NB4 (cell line): ENCODE data around the gene RGS12.

ENCODE experiments used
- CTCF ChIP-seq: IDR thresholded peaks from one replicate; pipeline ENCODE4 v1.5.1; 2012; ENCODE audit warnings: low read depth, low read length
- MAX ChIP-seq: IDR thresholded peaks from 2 replicates; pipeline ENCODE4 v1.6.1; 2011; ENCODE audit warnings: low read depth, low read length
- POLR2A ChIP-seq: IDR thresholded peaks from 2 replicates; pipeline ENCODE4 v1.6.1; 2011; ENCODE audit warnings: mild to moderate bottlenecking; ENCODE audit not compliant: insufficient read length; ENCODE audit errors: extremely low read depth

GRCh38 chr4:3290889-3291321 lies 1.9 kb upstream of the RGS12 start:
- TF ChIP-seq CTCF (no peak), MAX (no peak), POLR2A (no peak)
